CD14-positive monocyte (primary cell): Measurements from ENCODE around the gene OR6M1. TPM values are rescaled to one million over a fixed set of nuclear protein-coding genes. Genes with fewer than 3 reads are reported as not detected.

Source experiments
- DNase-seq, 3 donors: peaks; one replicate each; pipeline ENCODE4 v3.0.0-alpha.2; 2011 to 2022
- H2AFZ ChIP-seq: 2 replicates; pipeline ENCODE4 v1.6.0; 2012; ENCODE audit warnings: mild to moderate bottlenecking, low read depth, low read length, inconsistent platforms; ENCODE audit not compliant: insufficient read depth, poor library complexity, severe bottlenecking
- H3K27ac ChIP-seq, 2 donors: 1 replicate in 1 of 2; 2 replicates in 1 of 2; pipeline ENCODE4 v1.5.1; 2012 to 2013; ENCODE audit warnings: low read length in 2 of 2, control low read depth in 1 of 2, inconsistent platforms in 1 of 2, low read depth in 1 of 2, mild to moderate bottlenecking in 1 of 2
- H3K27me3 ChIP-seq, 2 donors: one replicate each; pipeline versions ENCODE4 v1.6.0 to v1.6.1; 2011 to 2013; ENCODE audit warnings: low read length in 2 of 2; ENCODE audit not compliant: control insufficient read depth in 2 of 2, insufficient read depth in 2 of 2
- H3K36me3 ChIP-seq, 2 donors: replicated peaks in 1 of 2; 1 replicate in 1 of 2; 2 replicates in 1 of 2; pipeline versions ENCODE4 v1.5.1 to v1.6.1; 2012 to 2013; ENCODE audit warnings: low read length in 2 of 2, control low read depth in 1 of 2, inconsistent platforms in 1 of 2, mild to moderate bottlenecking in 1 of 2; ENCODE audit not compliant: insufficient read depth in 2 of 2, control insufficient read depth in 1 of 2
- H3K4me1 ChIP-seq, 2 donors: 1 replicate in 1 of 2; 2 replicates in 1 of 2; pipeline versions ENCODE4 v1.5.1 to v1.6.1; 2012 to 2013; ENCODE audit warnings: low read length in 2 of 2, control low read depth in 1 of 2, inconsistent platforms in 1 of 2, mild to moderate bottlenecking in 1 of 2, moderate library complexity in 1 of 2; ENCODE audit not compliant: insufficient read depth in 2 of 2, control insufficient read depth in 1 of 2
- H3K4me2 ChIP-seq: replicated peaks from 2 replicates; pipeline ENCODE3; 2012; ENCODE audit warnings: low read length, moderate library complexity, mild to moderate bottlenecking; ENCODE audit not compliant: poor library complexity, severe bottlenecking; ENCODE audit errors: extremely low read depth
- H3K4me3 ChIP-seq, 3 experiments: fragments of 200-600 bp in 1 of 3; sonication (generic) in 1 of 3; replicated peaks in 1 of 3; 1 replicate in 2 of 3; 2 replicates in 1 of 3; pipeline ENCODE4 v1.5.1; 2011 to 2013; ENCODE audit warnings: low read length in 3 of 3, mild to moderate bottlenecking in 3 of 3, control low read depth in 2 of 3, low read depth in 2 of 3, inconsistent platforms in 1 of 3, moderate library complexity in 1 of 3
- H3K79me2 ChIP-seq: 2 replicates; pipeline ENCODE4 v1.6.0; 2012; ENCODE audit warnings: mild to moderate bottlenecking, control low read depth, inconsistent platforms, low read length, moderate library complexity; ENCODE audit not compliant: insufficient read depth
- H3K9ac ChIP-seq: 2 replicates; pipeline ENCODE4 v1.6.0; 2017; ENCODE audit warnings: low read length, mild to moderate bottlenecking; ENCODE audit not compliant: insufficient read depth, poor library complexity, severe bottlenecking
- H3K9me3 ChIP-seq, 2 donors: replicated peaks in 1 of 2; 1 replicate in 1 of 2; 2 replicates in 1 of 2; pipeline versions ENCODE4 v1.5.1 to v1.6.1; 2012 to 2013; ENCODE audit warnings: low read length in 2 of 2, control low read depth in 1 of 2; ENCODE audit not compliant: control insufficient read depth in 1 of 2, insufficient read depth in 1 of 2
- H4K20me1 ChIP-seq: 2 replicates; pipeline ENCODE4 v1.6.0; 2012; ENCODE audit warnings: mild to moderate bottlenecking, low read length, control low read depth, moderate library complexity; ENCODE audit not compliant: insufficient read depth
- H3K27ac Mint-ChIP-seq, 7 donors: one replicate each; pipeline ENCODE4 v1.8.0; 2020; ENCODE audit warnings: mild to moderate bottlenecking in 7 of 7, mixed read lengths in 7 of 7, moderate library complexity in 6 of 7, inconsistent platforms in 2 of 7
- H3K27me3 Mint-ChIP-seq, 3 donors: one replicate each; pipeline ENCODE4 v1.8.0; 2021 to 2022; ENCODE audit warnings: low read depth in 3 of 3, mild to moderate bottlenecking in 3 of 3, mixed read lengths in 3 of 3, moderate library complexity in 3 of 3, inconsistent platforms in 1 of 3
- H3K36me3 Mint-ChIP-seq, 2 donors: one replicate each; pipeline ENCODE4 v1.8.0; 2020; ENCODE audit warnings: mixed read lengths in 2 of 2, inconsistent platforms in 1 of 2, mild to moderate bottlenecking in 1 of 2
- H3K4me1 Mint-ChIP-seq: one replicate; pipeline ENCODE4 v1.8.0; 2020; ENCODE audit warnings: mild to moderate bottlenecking, mixed read lengths
- H3K4me3 Mint-ChIP-seq, 2 donors: one replicate each; pipeline ENCODE4 v1.8.0; 2020; ENCODE audit warnings: mild to moderate bottlenecking in 2 of 2, mixed read lengths in 2 of 2, moderate library complexity in 1 of 2
- H3K9me3 Mint-ChIP-seq, 7 donors: one replicate each; pipeline ENCODE4 v1.8.0; 2020 to 2022; ENCODE audit warnings: mixed read lengths in 7 of 7, mild to moderate bottlenecking in 6 of 7, moderate library complexity in 6 of 7, inconsistent platforms in 2 of 7
- WGBS: methylation state at CpG from one replicate; pipeline ENCODE4 v1.1.5; 2013; ENCODE audit warnings: missing lambda C conversion rate; ENCODE audit not compliant: insufficient coverage; 5-methylcytosine and 5-hydroxymethylcytosine counted together
- intact Hi-C, 2 donors: fragments of 100-400 bp; cut with micrococcal nuclease; formaldehyde crosslinking; loops; one replicate each; pipeline versions ENCODE4 v1.15.0 to v1.15.1; 2023
- polyA plus RNA-seq, 3 donors: library from polyadenylated mRNA; depleted of rRNA in 1 of 3; unstranded in 2 of 3; stranded (reverse) in 1 of 3; fragments of 300-500 nt in 2 of 3; fragments of >200 nt in 1 of 3; fragmentation: Illumina TruSeq in 2 of 3; gene quantifications; 1 replicate in 2 of 3; 2 replicates in 1 of 3; pipeline ENCODE4 v1.2.3, GENCODE V29; 2012 to 2021
- TF ChIP-seq, protein P1 (sequence below): fragments of 200-600 bp; IDR thresholded peaks from one replicate; pipeline ENCODE4 v1.8.0; 2022; ENCODE audit warnings: antibody characterized with exemption, mild to moderate bottlenecking

Gene OR6M1
- polyA plus RNA-seq, 3 donors: not detected

DNA sequence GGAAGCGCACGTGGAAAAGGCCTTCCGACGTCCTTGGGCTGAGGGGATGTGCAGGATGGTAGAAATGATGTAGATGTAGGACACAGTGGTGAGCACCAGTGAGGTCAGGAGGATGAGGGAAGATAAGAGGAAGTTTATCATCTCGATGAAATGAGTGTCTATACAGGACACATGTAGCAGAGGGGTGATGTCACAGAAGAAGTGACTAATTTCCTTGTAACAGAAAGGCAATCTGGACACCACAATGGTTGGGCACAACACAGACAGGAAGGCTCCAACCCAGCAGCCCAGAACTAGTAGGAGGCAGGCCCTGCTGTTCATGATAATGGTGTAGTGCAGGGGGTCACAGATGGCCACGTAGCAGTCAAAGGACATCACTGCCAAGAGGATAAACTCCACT, 35.0 kb upstream of the OR6M1 start:
- intact Hi-C loops: no loop called here
- no peak overlapping the region for H3K4me2 ChIP-seq
- no peak overlapping the region for H3K9ac ChIP-seq

DNA sequence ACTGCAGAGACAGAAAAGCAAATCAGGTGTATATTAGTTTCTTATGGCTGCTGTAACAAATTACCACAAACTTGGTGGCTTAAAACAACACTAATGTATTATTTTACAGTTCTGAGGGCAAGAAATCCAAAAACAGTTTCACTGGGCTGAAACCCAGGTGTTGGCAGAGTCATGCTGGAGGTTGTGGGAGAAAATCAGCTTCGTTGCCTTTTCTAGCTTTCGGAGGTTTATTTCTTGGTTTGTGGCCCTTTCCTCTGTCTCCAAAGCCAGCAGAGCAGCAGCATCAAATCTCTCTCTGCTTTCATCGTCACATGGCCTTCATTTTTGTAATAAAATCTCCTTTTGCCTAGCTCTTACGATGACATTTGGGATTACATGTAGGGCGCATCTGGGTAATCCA, 33.0 kb upstream of the OR6M1 start:
- no peaks in the 10 kb centered on the region for H3K36me3 ChIP-seq
- peaks cover 0 to 3% of the 10 kb centered on the region in 2 donors for H3K9me3 ChIP-seq
- no peaks in the 10 kb centered on the region for H3K27me3 ChIP-seq
- WGBS: 100% methylated on average over 3 of the region's 5 CpGs
- Mint-ChIP-seq H3K4me3 (no peak overlapping the region), H3K27me3 (peaks cover 0 to 4% (median 4%) of the 10 kb centered on the region in 3 donors), H3K4me1 (no peaks in the 10 kb centered on the region), H3K36me3 (no peaks in the 10 kb centered on the region), H3K9me3 (peaks cover 0 to 8% (median 2%) of the 10 kb centered on the region in 7 donors), H3K27ac (no peak overlapping the region)
- H3K27ac ChIP-seq: no peak overlapping the region
- H3K4me1 ChIP-seq: no peaks in the 10 kb centered on the region
- TF ChIP-seq, protein P1, sequence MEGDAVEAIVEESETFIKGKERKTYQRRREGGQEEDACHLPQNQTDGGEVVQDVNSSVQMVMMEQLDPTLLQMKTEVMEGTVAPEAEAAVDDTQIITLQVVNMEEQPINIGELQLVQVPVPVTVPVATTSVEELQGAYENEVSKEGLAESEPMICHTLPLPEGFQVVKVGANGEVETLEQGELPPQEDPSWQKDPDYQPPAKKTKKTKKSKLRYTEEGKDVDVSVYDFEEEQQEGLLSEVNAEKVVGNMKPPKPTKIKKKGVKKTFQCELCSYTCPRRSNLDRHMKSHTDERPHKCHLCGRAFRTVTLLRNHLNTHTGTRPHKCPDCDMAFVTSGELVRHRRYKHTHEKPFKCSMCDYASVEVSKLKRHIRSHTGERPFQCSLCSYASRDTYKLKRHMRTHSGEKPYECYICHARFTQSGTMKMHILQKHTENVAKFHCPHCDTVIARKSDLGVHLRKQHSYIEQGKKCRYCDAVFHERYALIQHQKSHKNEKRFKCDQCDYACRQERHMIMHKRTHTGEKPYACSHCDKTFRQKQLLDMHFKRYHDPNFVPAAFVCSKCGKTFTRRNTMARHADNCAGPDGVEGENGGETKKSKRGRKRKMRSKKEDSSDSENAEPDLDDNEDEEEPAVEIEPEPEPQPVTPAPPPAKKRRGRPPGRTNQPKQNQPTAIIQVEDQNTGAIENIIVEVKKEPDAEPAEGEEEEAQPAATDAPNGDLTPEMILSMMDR: no peak
- no peak overlapping the region for H3K9ac ChIP-seq
- intact Hi-C loops: no loop called here
- H3K79me2 ChIP-seq: no peaks in the 10 kb centered on the region
- H4K20me1 ChIP-seq: no peaks in the 10 kb centered on the region
- no peak overlapping the region for H3K4me3 ChIP-seq
- no peak overlapping the region for H2AFZ ChIP-seq
- H3K4me2 ChIP-seq: no peak overlapping the region
- no peak for DNase-seq

More for the DNA sequence above, 35.0 kb upstream of the OR6M1 start:
- peaks cover 0 to 6% (median 0%) of the 10 kb centered on the region in 7 donors for H3K9me3 Mint-ChIP-seq
- peaks cover 0 to 3% of the 10 kb centered on the region in 2 donors for H3K9me3 ChIP-seq
- no peaks in the 10 kb centered on the region for H3K4me1 Mint-ChIP-seq
- H3K27me3 Mint-ChIP-seq: peaks cover 0 to 4% (median 2%) of the 10 kb centered on the region in 3 donors
- no peak overlapping the region for H3K4me3 Mint-ChIP-seq
- H4K20me1 ChIP-seq: no peaks in the 10 kb centered on the region
- H3K27ac Mint-ChIP-seq: peak overlapping the region in 1 of 7 donors; percentile 33
- H3K79me2 ChIP-seq: no peaks in the 10 kb centered on the region
- no peak overlapping the region for H2AFZ ChIP-seq
- H3K4me1 ChIP-seq: no peaks in the 10 kb centered on the region
- 80% methylated on average over 5 of the region's 6 CpGs for WGBS
- H3K36me3 Mint-ChIP-seq: no peaks in the 10 kb centered on the region
- DNase-seq: no peak
- no peaks in the 10 kb centered on the region for H3K27me3 ChIP-seq
- no peak overlapping the region for H3K4me3 ChIP-seq
- TF ChIP-seq, protein P1: no peak
- H3K27ac ChIP-seq: no peak overlapping the region
- no peaks in the 10 kb centered on the region for H3K36me3 ChIP-seq
